Measurements from ENCODE around the gene PRKCH. TPM values are rescaled to one million over a fixed set of nuclear protein-coding genes. Genes with fewer than 3 reads are reported as not detected.

The PRKCH gene
- total and polyA plus RNA-seq, 10 of the 15 experiments (the other 5 are each of a cell fraction or from before 2014, with no cell fraction given): 10.7 to 140 (median 33.2) TPM

GRCh38 chr14:61521773-61522172 is 200.4 kb downstream of the PRKCH start (continued):
- TF ChIP-seq CHD2 (IDR thresholded peaks at IDR 0.05; ENCODE audit: borderline replicate concordance, low read depth, low read length): no peak
- no peak for TF ChIP-seq NFYA (IDR thresholded peaks at IDR 0.05; ENCODE audit: borderline replicate concordance, low read depth, low read length)
- TF ChIP-seq CUX1 (IDR thresholded peaks at IDR 0.05; ENCODE audit: insufficient replicate concordance, low read depth, low read length): no peak
- no peak for TF ChIP-seq SP1 (IDR thresholded peaks at IDR 0.05; ENCODE audit: low read depth, low read length)

GRCh38 chr14:61523751-61524150 is 202.4 kb downstream of the PRKCH start:
- BruUV-seq (replicated peaks): no TSS peak
- WGBS (ENCODE audit: insufficient coverage, insufficient replicate concordance, low lambda C conversion rate, missing lambda C conversion rate): 81% methylated on average over 5 of the region's 5 CpGs
- no peaks in the 10 kb centered on the region for H4K20me1 ChIP-seq (ENCODE audit: control insufficient read depth, insufficient read depth)
- DNase-seq (ENCODE audit: low read depth, low spot score) (no peak), FAIRE-seq (no peak), ATAC-seq (no peak)
- H3K4me1 ChIP-seq (ENCODE audit: control insufficient read depth, insufficient read depth, low read length): peaks cover 15% of the 10 kb centered on the region
- ChIA-PET SMC1A (ENCODE audit: uncharacterized antibody, unreplicated experiment) (interaction anchor here (0.6 to 3.3 kb wide), 29 partner anchors 9 to 1864 kb away, joined by 3 to 38 read pairs (median 4); no protein-coding TSS in a partner anchor), CTCF (interaction anchor here (0.8 to 2.5 kb wide), 6 partner anchors 20 to 313 kb away, joined by 3 to 17 read pairs (median 4); no protein-coding TSS in a partner anchor), POLR2A (interaction anchor here (1.1 to 2.3 kb wide), 4 partner anchors 10 to 93 kb away, joined by 3 to 12 read pairs (median 4); no protein-coding TSS in a partner anchor), RAD21 (ENCODE audit: unreplicated experiment) (interaction anchor here (0.8 to 3.9 kb wide), 13 partner anchors 13 to 314 kb away, joined by 3 to 30 read pairs (median 4); no protein-coding TSS in a partner anchor)
- in situ Hi-C loops (cut with MboI): no loop called here
- no peak overlapping the region for H2AFZ ChIP-seq (ENCODE audit: control insufficient read depth, low read depth, low read length)
- no peak overlapping the region for H3K27ac ChIP-seq (ENCODE audit: control insufficient read depth, insufficient read depth)
- H3K79me2 ChIP-seq (ENCODE audit: control insufficient read depth, insufficient read depth, low read length): no peaks in the 10 kb centered on the region
- no peaks in the 10 kb centered on the region for H3K27me3 ChIP-seq (replicated peaks in 1 of 2; ENCODE audit: control insufficient read depth in 2 of 2, insufficient read depth in 2 of 2, low read length in 1 of 2)
- no peak overlapping the region for H3K4me3 ChIP-seq
- intact Hi-C loops (cut with micrococcal nuclease; ENCODE audit: unreplicated experiment): loop anchor here (2.0 kb wide), 1 partner anchor 139 kb away; no protein-coding TSS in a partner anchor
- H3K9ac ChIP-seq (ENCODE audit: control insufficient read depth, insufficient read depth, low read length): no peak overlapping the region
- H3K36me3 ChIP-seq (ENCODE audit: control insufficient read depth in 2 of 2, insufficient read depth in 2 of 2, low read length in 1 of 2): peaks cover 6 to 10% of the 10 kb centered on the region in 2 experiments; a peak in 3 of 4 replicates
- H3K9me3 ChIP-seq (replicated peaks; ENCODE audit: control insufficient read depth, insufficient read depth, low read length): no peaks in the 10 kb centered on the region; the same call in 2 of the 3 replicates
- H3K4me2 ChIP-seq (ENCODE audit: control insufficient read depth, insufficient read depth): no peak overlapping the region
- no peak for TF ChIP-seq BRCA1 (IDR thresholded peaks at IDR 0.05; ENCODE audit: low read depth, low read length)
- TF ChIP-seq CHD2 (IDR thresholded peaks at IDR 0.05; ENCODE audit: borderline replicate concordance, low read depth, low read length): no peak
- no peak for TF ChIP-seq USF1 (IDR thresholded peaks at IDR 0.05; ENCODE audit: borderline replicate concordance, extremely low read length, insufficient read depth, low read depth, low read length)
- TF ChIP-seq RFX5 (IDR thresholded peaks at IDR 0.05; ENCODE audit: low read depth, low read length): no peak
- TF ChIP-seq FOXM1 (IDR thresholded peaks at IDR 0.05; ENCODE audit: low read depth, low read length): no peak
- no peak for TF ChIP-seq TAF1 (IDR thresholded peaks at IDR 0.05; ENCODE audit: borderline replicate concordance, low read depth, low read length)
- no peak for TF ChIP-seq IRF3 (IDR thresholded peaks at IDR 0.05)
- no peak for TF ChIP-seq IKZF2 (IDR thresholded peaks at IDR 0.05)

Data from GM12878 (cell line).